Panc1 (cell line): ENCODE data around the gene C2CD2. TPM values are rescaled to one million over a fixed set of nuclear protein-coding genes. Genes with fewer than 3 reads are reported as not detected.

Experiments
- ATAC-seq: fragments of 200-7000 bp; cut with Tn5 transposase; 2 replicates; pipeline ENCODE4 v1.9.1; 2020; ENCODE audit warnings: mild to moderate bottlenecking, moderate library complexity
- BruUV-seq: library from RNA; stranded (reverse); fragments of 400-500 nt; replicated peaks from 2 replicates; lab custom pipeline; 2021; lab: Mats Ljungman, UMichigan
- CTCF ChIA-PET: fragments of 300-600 bp; sonication (Branson Sonifier 250); formaldehyde crosslinking; loops from one replicate; lab custom pipeline; 2022; ENCODE audit warnings: antibody characterized with exemption; lab: Charles Lee
- POLR2A ChIA-PET: fragments of 300-600 bp; sonication (Branson Sonifier 250); formaldehyde crosslinking; loops from one replicate; lab custom pipeline; 2022; ENCODE audit warnings: antibody characterized with exemption; lab: Charles Lee
- DNase-seq: peaks from one replicate; pipeline ENCODE4 v3.0.0-alpha.2; 2010; ENCODE audit warnings: low read depth, low spot score
- H3K27ac ChIP-seq: 2 replicates; pipeline ENCODE4 v1.5.1; 2011; ENCODE audit warnings: mild to moderate bottlenecking, low read length, inconsistent platforms
- H3K27me3 ChIP-seq: fragments of 200-500 bp; sonication (Bioruptor generic); 2 replicates; pipeline ENCODE4 v1.6.0; 2014; ENCODE audit warnings: low read length, inconsistent platforms; ENCODE audit not compliant: control insufficient read depth, insufficient read depth
- H3K36me3 ChIP-seq: fragments of 200-500 bp; sonication (Bioruptor generic); 2 replicates; pipeline ENCODE4 v1.5.1; 2014; ENCODE audit warnings: inconsistent platforms, mild to moderate bottlenecking, low read length, moderate library complexity; ENCODE audit not compliant: control insufficient read depth, insufficient read depth
- H3K4me1 ChIP-seq: 2 replicates; pipeline ENCODE4 v1.5.1; 2011; ENCODE audit warnings: inconsistent platforms, mild to moderate bottlenecking, low read length, moderate library complexity; ENCODE audit not compliant: control insufficient read depth, insufficient read depth
- H3K4me3 ChIP-seq, 2 experiments: 2 replicates each; pipeline ENCODE4 v1.5.1; 2011 to 2012; ENCODE audit warnings: low read depth in 2 of 2, low read length in 2 of 2, mild to moderate bottlenecking in 2 of 2, inconsistent platforms in 1 of 2, moderate library complexity in 1 of 2
- H3K9me3 ChIP-seq: fragments of 200-500 bp; sonication (Bioruptor generic); 2 replicates; pipeline ENCODE4 v1.5.1; 2014; ENCODE audit warnings: low read depth, mild to moderate bottlenecking, inconsistent platforms, low read length, moderate library complexity; ENCODE audit not compliant: control insufficient read depth, insufficient read depth
- POLR2AphosphoS5 ChIP-seq: IDR thresholded peaks from 2 replicates; pipeline ENCODE4 v1.6.1; 2012; ENCODE audit warnings: mild to moderate bottlenecking, low read depth, low read length, moderate library complexity
- SIN3A ChIP-seq: IDR thresholded peaks from 2 replicates; pipeline ENCODE4 v1.6.1; 2012; ENCODE audit warnings: low read depth, mild to moderate bottlenecking, low read length, moderate library complexity, borderline replicate concordance; ENCODE audit not compliant: insufficient read depth
- TCF7L2 ChIP-seq: IDR thresholded peaks from 2 replicates; pipeline ENCODE4 v1.6.1; 2011; ENCODE audit warnings: mild to moderate bottlenecking, low read depth, low read length, inconsistent platforms
- in situ Hi-C: cut with HindIII; loops from 2 replicates; pipeline ENCODE4 v1.10.0; 2016; ENCODE audit warnings: low sequenced_read_pairs, low pct_unique_long_range_greater_than_20kb
- intact Hi-C: fragments of 100-400 bp; cut with micrococcal nuclease; formaldehyde crosslinking; loops from one replicate; pipeline ENCODE4 v1.10.0; 2022; ENCODE audit not compliant: unreplicated experiment
- total RNA-seq: library from RNA; stranded (reverse); gene quantifications from one replicate; pipeline ENCODE4 v1.2.1, GENCODE V29; 2021; ENCODE audit not compliant: unreplicated experiment
- TF ChIP-seq, protein P1 (sequence below): fragments of 450-650 bp; IDR thresholded peaks from 2 replicates; pipeline ENCODE4 v1.5.1; 2017; ENCODE audit warnings: mild to moderate bottlenecking
- TF ChIP-seq, protein P2 (sequence below), 2 experiments: IDR thresholded peaks; 2 replicates each; pipeline ENCODE4 v1.6.1; 2011 to 2012; ENCODE audit warnings: low read depth in 2 of 2, control low read depth in 1 of 2, low read length in 1 of 2, mild to moderate bottlenecking in 1 of 2, moderate library complexity in 1 of 2; ENCODE audit not compliant: insufficient read depth in 1 of 2

C2CD2 gene
- total RNA-seq, 1 experiment from 2014 or later: 14.0 TPM

DNA sequence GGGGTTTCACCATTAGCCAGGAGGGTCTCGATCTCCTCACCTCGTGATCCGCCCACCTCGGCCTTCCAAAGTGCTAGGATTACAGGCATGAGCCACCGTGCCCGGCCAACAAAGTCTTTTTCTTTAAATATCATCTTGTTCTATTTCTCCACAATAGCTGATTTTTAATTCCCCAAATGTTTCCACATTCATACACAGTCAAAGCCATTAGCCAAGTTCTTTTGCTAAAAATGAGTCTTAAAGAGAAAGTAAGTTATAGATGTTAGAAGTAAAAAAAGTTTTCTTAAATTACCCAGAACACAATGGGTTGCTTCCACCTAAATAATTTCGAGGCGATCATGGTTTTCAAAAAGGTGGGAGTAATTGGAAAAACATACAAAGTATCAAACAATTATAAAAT lies 30.6 kb downstream of the C2CD2 start:
- in situ Hi-C loops (no loop called here), intact Hi-C loops (no loop called here)
- H3K36me3 ChIP-seq: no peaks in the 10 kb centered on the region
- TF ChIP-seq, protein P1, sequence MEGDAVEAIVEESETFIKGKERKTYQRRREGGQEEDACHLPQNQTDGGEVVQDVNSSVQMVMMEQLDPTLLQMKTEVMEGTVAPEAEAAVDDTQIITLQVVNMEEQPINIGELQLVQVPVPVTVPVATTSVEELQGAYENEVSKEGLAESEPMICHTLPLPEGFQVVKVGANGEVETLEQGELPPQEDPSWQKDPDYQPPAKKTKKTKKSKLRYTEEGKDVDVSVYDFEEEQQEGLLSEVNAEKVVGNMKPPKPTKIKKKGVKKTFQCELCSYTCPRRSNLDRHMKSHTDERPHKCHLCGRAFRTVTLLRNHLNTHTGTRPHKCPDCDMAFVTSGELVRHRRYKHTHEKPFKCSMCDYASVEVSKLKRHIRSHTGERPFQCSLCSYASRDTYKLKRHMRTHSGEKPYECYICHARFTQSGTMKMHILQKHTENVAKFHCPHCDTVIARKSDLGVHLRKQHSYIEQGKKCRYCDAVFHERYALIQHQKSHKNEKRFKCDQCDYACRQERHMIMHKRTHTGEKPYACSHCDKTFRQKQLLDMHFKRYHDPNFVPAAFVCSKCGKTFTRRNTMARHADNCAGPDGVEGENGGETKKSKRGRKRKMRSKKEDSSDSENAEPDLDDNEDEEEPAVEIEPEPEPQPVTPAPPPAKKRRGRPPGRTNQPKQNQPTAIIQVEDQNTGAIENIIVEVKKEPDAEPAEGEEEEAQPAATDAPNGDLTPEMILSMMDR: no peak
- TF ChIP-seq TCF7L2 (no peak), POLR2AphosphoS5 (no peak), SIN3A (no peak)
- TF ChIP-seq, protein P2, sequence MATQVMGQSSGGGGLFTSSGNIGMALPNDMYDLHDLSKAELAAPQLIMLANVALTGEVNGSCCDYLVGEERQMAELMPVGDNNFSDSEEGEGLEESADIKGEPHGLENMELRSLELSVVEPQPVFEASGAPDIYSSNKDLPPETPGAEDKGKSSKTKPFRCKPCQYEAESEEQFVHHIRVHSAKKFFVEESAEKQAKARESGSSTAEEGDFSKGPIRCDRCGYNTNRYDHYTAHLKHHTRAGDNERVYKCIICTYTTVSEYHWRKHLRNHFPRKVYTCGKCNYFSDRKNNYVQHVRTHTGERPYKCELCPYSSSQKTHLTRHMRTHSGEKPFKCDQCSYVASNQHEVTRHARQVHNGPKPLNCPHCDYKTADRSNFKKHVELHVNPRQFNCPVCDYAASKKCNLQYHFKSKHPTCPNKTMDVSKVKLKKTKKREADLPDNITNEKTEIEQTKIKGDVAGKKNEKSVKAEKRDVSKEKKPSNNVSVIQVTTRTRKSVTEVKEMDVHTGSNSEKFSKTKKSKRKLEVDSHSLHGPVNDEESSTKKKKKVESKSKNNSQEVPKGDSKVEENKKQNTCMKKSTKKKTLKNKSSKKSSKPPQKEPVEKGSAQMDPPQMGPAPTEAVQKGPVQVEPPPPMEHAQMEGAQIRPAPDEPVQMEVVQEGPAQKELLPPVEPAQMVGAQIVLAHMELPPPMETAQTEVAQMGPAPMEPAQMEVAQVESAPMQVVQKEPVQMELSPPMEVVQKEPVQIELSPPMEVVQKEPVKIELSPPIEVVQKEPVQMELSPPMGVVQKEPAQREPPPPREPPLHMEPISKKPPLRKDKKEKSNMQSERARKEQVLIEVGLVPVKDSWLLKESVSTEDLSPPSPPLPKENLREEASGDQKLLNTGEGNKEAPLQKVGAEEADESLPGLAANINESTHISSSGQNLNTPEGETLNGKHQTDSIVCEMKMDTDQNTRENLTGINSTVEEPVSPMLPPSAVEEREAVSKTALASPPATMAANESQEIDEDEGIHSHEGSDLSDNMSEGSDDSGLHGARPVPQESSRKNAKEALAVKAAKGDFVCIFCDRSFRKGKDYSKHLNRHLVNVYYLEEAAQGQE (IDR thresholded peaks at IDR 0.05; ENCODE audit: insufficient read depth in 1 of 2, low read depth in 2 of 2, low read length in 1 of 2): no peak
- no TSS peak for BruUV-seq
- POLR2A ChIA-PET: no interaction called here
- DNase-seq: no peak
- no peak for ATAC-seq
- no peaks in the 10 kb centered on the region for H3K27me3 ChIP-seq
- no peak overlapping the region for H3K4me3 ChIP-seq
- CTCF ChIA-PET: interaction anchor here (0.6 to 0.7 kb wide), 2 partner anchors 160 to 343 kb away, joined by 3 read pairs; no protein-coding TSS in a partner anchor
- H3K4me1 ChIP-seq: peaks cover 8% of the 10 kb centered on the region; the same call in 1 of the 2 replicates
- no peak overlapping the region for H3K27ac ChIP-seq
- no peaks in the 10 kb centered on the region for H3K9me3 ChIP-seq

- H3K27me3 ChIP-seq: no peaks in the 10 kb centered on the region
- DNase-seq: no peak
- no TSS peak for BruUV-seq
- intact Hi-C loops: no loop called here
- H3K36me3 ChIP-seq: no peaks in the 10 kb centered on the region
- in situ Hi-C loops: no loop called here
- H3K4me3 ChIP-seq: no peak overlapping the region
- no peak overlapping the region for H3K27ac ChIP-seq
- no peaks in the 10 kb centered on the region for H3K9me3 ChIP-seq
- ATAC-seq: no peak
- ChIA-PET CTCF (interaction anchor here (0.7 kb wide), 1 partner anchor 35 kb away, joined by 3 read pairs; no protein-coding TSS in a partner anchor), POLR2A (no interaction called here)
- H3K4me1 ChIP-seq: peaks cover 2% of the 10 kb centered on the region; the same call in 1 of the 2 replicates
- TF ChIP-seq TCF7L2: no peak
- no peak for TF ChIP-seq SIN3A
- no peak for TF ChIP-seq POLR2AphosphoS5
- TF ChIP-seq, protein P2 (IDR thresholded peaks at IDR 0.05; ENCODE audit: insufficient read depth in 1 of 2, low read depth in 2 of 2, low read length in 1 of 2): no peak
- TF ChIP-seq, protein P1: no peak
Observed at GRCh38 chr21:41921021-41921420, 32.8 kb downstream of the C2CD2 start.
